Testis (tissue), 3 donors: ENCODE results near the gene SPSB1. TPM values are rescaled to one million over a fixed set of nuclear protein-coding genes. Genes with fewer than 3 reads are reported as not detected.

Experiments
- DNase-seq: peaks from one replicate; pipeline ENCODE4 v3.0.0-alpha.2; 2019
- H3K27ac ChIP-seq, 2 donors: fragments of 200-600 bp; sonication (generic); one replicate each; pipeline ENCODE4 v1.5.1; 2019
- H3K27me3 ChIP-seq: fragments of 200-600 bp; sonication (generic); one replicate; pipeline ENCODE4 v1.5.1; 2019
- H3K36me3 ChIP-seq: fragments of 200-600 bp; sonication (generic); one replicate; pipeline ENCODE4 v1.5.1; 2017; ENCODE audit warnings: low read depth; ENCODE audit errors: missing control alignments
- H3K4me1 ChIP-seq: fragments of 200-600 bp; sonication (generic); one replicate; pipeline ENCODE4 v1.5.1; 2019
- H3K4me3 ChIP-seq, 2 donors: fragments of 200-600 bp; sonication (generic); one replicate each; pipeline ENCODE4 v1.5.1; 2017 to 2019
- H3K9me3 ChIP-seq: fragments of 200-600 bp; sonication (generic); one replicate; pipeline ENCODE4 v1.5.1; 2017
- CTCF ChIP-seq, 3 experiments: fragments of 450-650 bp in 2 of 3; fragments of 200-600 bp in 1 of 3; sonication (generic) in 1 of 3; IDR thresholded peaks; one replicate each; pipeline ENCODE4 v1.5.1; 2016 to 2019; ENCODE audit warnings: antibody characterized with exemption in 3 of 3, mild to moderate bottlenecking in 2 of 3, moderate library complexity in 1 of 3
- POLR2A ChIP-seq: fragments of 450-650 bp; IDR thresholded peaks from one replicate; pipeline ENCODE4 v1.6.1; 2017; ENCODE audit warnings: antibody characterized with exemption, mild to moderate bottlenecking, moderate library complexity
- WGBS, 2 donors: methylation state at CpG; one replicate each; pipeline ENCODE4 v1.1.5; 2018; 5-methylcytosine and 5-hydroxymethylcytosine counted together
- intact Hi-C: fragments of 100-400 bp; cut with DNase I; formaldehyde crosslinking; loops from one replicate; pipeline ENCODE4 v1.15.1; 2023; ENCODE audit warnings: low total_unique reads
- polyA plus RNA-seq: library from polyadenylated mRNA; stranded (reverse); fragments of 350-450 nt; fragmentation: Illumina TruSeq; extraction: RNeasy Lipid Tissue Mini Kit (QIAGEN cat#74804); gene quantifications from one replicate; pipeline ENCODE4 v1.2.3, GENCODE V29; 2014; ENCODE audit warnings: low read depth, low replicate concordance; ENCODE audit not compliant: insufficient read depth
- total RNA-seq, 2 donors: library from RNA; depleted of rRNA; stranded (reverse); fragments of >200 nt; gene quantifications; one replicate each; pipeline ENCODE4 v1.2.3, GENCODE V29; 2016

The SPSB1 gene
- total and polyA plus RNA-seq, 3 donors from 2014 or later, result 19.8 to 37.9 (median 30.0) TPM

GRCh38 chr1:9271283-9271682, 21.4 kb upstream of the SPSB1 start:
- Histone ChIP-seq H3K27me3 (no peaks in the 10 kb centered on the region), H3K4me1 (peaks cover 5% of the 10 kb centered on the region), H3K9me3 (no peaks in the 10 kb centered on the region), H3K36me3 (no peaks in the 10 kb centered on the region), H3K4me3 (no peak overlapping the region), H3K27ac (no peak overlapping the region)
- TF ChIP-seq CTCF (IDR thresholded peaks at IDR 0.05), result no peak
- no peak for TF ChIP-seq POLR2A
- DNase-seq, result no peak
- intact Hi-C loops, result no loop called here
- 85 to 87% methylated on average over 11 of the region's 11 CpGs for WGBS, 2 donors

GRCh38 chr1:9271861-9272595, 20.7 kb upstream of the SPSB1 start:
- Histone ChIP-seq H3K27ac (no peak overlapping the region), H3K36me3 (no peaks in the 10 kb centered on the region), H3K27me3 (no peaks in the 10 kb centered on the region), H3K4me1 (peaks cover 5% of the 10 kb centered on the region), H3K4me3 (no peak overlapping the region), H3K9me3 (no peaks in the 10 kb centered on the region)
- 93 to 96% methylated on average over 4 to 24 of the region's 24 CpGs for WGBS, 2 donors
- intact Hi-C loops, result no loop called here
- no peak for DNase-seq
- TF ChIP-seq POLR2A (no peak), CTCF (IDR thresholded peaks at IDR 0.05) (no peak)

GRCh38 chr1:9273177-9273576, 19.5 kb upstream of the SPSB1 start:
- 75 to 82% methylated on average over 4 to 11 of the region's 11 CpGs for WGBS, 2 donors
- peaks cover 5% of the 10 kb centered on the region for H3K4me1 ChIP-seq
- H3K4me3 ChIP-seq, result no peak overlapping the region
- no peak for TF ChIP-seq POLR2A
- no peak for TF ChIP-seq CTCF (IDR thresholded peaks at IDR 0.05)
- DNase-seq, result no peak
- H3K27ac ChIP-seq, result no peak overlapping the region
- intact Hi-C loops, result no loop called here
- no peaks in the 10 kb centered on the region for H3K36me3 ChIP-seq
- H3K9me3 ChIP-seq, result no peaks in the 10 kb centered on the region
- H3K27me3 ChIP-seq, result no peaks in the 10 kb centered on the region

- DNase-seq, result no peak
- Histone ChIP-seq H3K27ac (no peak overlapping the region), H3K27me3 (no peaks in the 10 kb centered on the region), H3K4me3 (no peak overlapping the region), H3K9me3 (no peaks in the 10 kb centered on the region), H3K36me3 (no peaks in the 10 kb centered on the region), H3K4me1 (peaks cover 13% of the 10 kb centered on the region)
- no peak for TF ChIP-seq CTCF (IDR thresholded peaks at IDR 0.05)
- WGBS, 2 donors, result 80 to 93% methylated on average over 10 of the region's 10 CpGs
- intact Hi-C loops, result no loop called here
These were observed 17.5 kb upstream of the SPSB1 start for GRCh38 chr1:9275161-9275560.

- no peak overlapping the region for H3K4me3 ChIP-seq
- intact Hi-C loops, result no loop called here
- no peak overlapping the region for H3K27ac ChIP-seq
- no peaks in the 10 kb centered on the region for H3K36me3 ChIP-seq
- peak; percentile 80 for DNase-seq
- no peak for TF ChIP-seq CTCF (IDR thresholded peaks at IDR 0.05)
- TF ChIP-seq POLR2A, result no peak
- 53 to 82% methylated on average over 5 to 12 of the region's 12 CpGs for WGBS, 2 donors
- H3K9me3 ChIP-seq, result no peaks in the 10 kb centered on the region
- peaks cover 12% of the 10 kb centered on the region for H3K4me1 ChIP-seq
- no peaks in the 10 kb centered on the region for H3K27me3 ChIP-seq
These were observed 17.1 kb upstream of the SPSB1 start for GRCh38 chr1:9275567-9276034.
